Stimulated activated CD4-positive, alpha-beta T cell treated with anti-CD3 and anti-CD28 coated beads, Interleukin-2, amount 100 ng/mL, for 48 hours (primary cell): ENCODE results near the gene SPDYE18.
"Not testable (repeated sequence)": the region's sequence is repeated elsewhere in the genome, so short reads cannot be mapped to it uniquely, and the experiment has no call there.

Experiments
- DNase-seq, 2 donors: peaks; one replicate each; pipeline ENCODE4 v3.0.0-alpha.2; 2020

SPDYE18 gene

GRCh38 chr7:77005461-77006057 is 56.8 kb downstream of the SPDYE18 start:
- not testable (repeated sequence) for DNase-seq

- not testable (repeated sequence) for DNase-seq
These were observed 58.2 kb downstream of the SPDYE18 start for GRCh38 chr7:77004151-77004550.

GRCh38 chr7:77003241-77003640 is 59.1 kb downstream of the SPDYE18 start:
- DNase-seq, result not testable (repeated sequence)

GRCh38 chr7:77002678-77003233 is 59.6 kb downstream of the SPDYE18 start:
- not testable (repeated sequence) for DNase-seq

DNA sequence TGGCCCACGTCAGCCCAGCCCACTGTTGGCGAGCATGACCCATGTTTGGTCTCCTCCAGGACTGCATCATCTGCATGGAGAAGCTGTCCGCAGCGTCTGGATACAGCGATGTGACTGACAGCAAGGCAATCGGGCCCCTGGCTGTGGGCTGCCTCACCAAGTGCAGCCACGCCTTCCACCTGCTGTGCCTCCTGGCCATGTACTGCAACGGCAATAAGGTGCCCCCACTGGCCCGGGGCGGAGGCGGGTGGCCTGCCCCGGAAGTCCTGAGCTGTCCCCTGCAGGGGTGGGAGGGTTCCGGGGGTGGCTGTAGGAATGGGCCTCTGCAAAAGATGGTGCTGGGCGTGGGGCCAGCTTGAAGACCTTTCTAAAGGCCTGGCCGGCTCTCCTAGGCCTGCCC is 60.3 kb downstream of the SPDYE18 start:
- not testable (repeated sequence) for DNase-seq
